ENCODE measurements around the gene DTNBP1. TPM values are rescaled to one million over a fixed set of nuclear protein-coding genes. Genes with fewer than 3 reads are reported as not detected.
A peak's percentile ranks its signal among the peaks of the same experiment; 100 is the strongest.

DTNBP1 gene
- total and polyA plus RNA-seq, 4 donors, result 3.1 to 6.0 (median 4.3) TPM

DNA sequence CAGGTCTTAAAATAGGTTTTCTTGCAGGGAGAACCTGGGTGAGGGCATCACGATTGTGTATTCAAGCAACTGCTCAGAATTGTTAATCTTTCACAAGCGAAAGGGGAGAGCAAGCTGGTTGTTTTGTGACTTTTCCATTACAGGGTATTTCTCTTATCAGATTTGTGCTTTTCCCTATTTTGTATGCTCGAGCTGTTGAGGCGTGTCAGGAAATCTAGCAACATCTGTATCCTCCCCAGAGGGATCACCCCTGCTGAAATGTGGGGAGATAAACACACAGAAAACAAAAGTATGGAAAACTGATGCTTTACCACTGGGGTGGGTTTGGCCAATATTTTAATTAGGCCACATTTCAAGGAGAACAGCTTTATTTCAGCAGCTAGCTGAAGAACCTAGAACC, 187.0 kb downstream of the DTNBP1 start:
- Histone ChIP-seq H3K4me1 (ENCODE audit: control insufficient read depth in 4 of 4, insufficient read depth in 4 of 4, low read length in 3 of 4) (no peaks in the 10 kb centered on the region), H3K27ac (ENCODE audit: low read depth in 1 of 2, low read length in 2 of 2) (no peak overlapping the region)
- 87% methylated on average over 4 of the region's 4 CpGs for WGBS

DNA sequence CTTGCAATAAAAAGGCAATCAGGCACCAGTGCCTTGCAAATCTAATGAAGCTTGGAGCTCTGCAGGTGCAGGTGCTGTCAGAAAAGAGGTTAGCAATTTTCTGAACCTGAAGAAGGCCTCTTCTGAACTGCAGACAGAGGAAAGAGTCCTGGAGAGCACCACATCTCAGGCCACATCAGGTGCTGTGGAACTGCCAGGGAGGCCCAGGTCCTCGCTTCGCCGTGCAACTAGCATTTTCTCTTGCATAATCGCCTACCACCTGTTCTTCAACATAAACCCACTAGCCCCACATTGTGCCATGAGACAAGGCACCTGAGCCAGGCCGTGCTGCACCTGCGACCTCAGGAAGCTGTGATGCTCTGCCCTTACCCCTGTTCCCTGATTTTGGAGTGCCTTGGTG, 187.6 kb downstream of the DTNBP1 start:
- H3K27me3 ChIP-seq (ENCODE audit: control insufficient read depth in 4 of 4, insufficient read depth in 4 of 4, low read length in 3 of 4), result no peaks in the 10 kb centered on the region
- TF ChIP-seq RAD21 (IDR thresholded peaks at IDR 0.05) (no peak), TAF1 (conservative IDR thresholded peaks at IDR 0.05) (no peak), GABPA (IDR thresholded peaks at IDR 0.05 in 1 of 2, conservative IDR thresholded peaks at IDR 0.05 in 1 of 2) (no peak), FOXA1 (IDR thresholded peaks at IDR 0.05) (no peak), HNF4A (conservative IDR thresholded peaks at IDR 0.05) (no peak), JUND (IDR thresholded peaks at IDR 0.05) (no peak), YY1 (IDR thresholded peaks at IDR 0.05) (no peak), FOXA2 (IDR thresholded peaks at IDR 0.05) (no peak), HNF4G (IDR thresholded peaks at IDR 0.05) (no peak), RXRA (IDR thresholded peaks at IDR 0.05) (no peak), EGR1 (IDR thresholded peaks at IDR 0.05; ENCODE audit: low read depth in 2 of 2) (no peak), SP1 (IDR thresholded peaks at IDR 0.05) (no peak)
- TF ChIP-seq, protein P1, sequence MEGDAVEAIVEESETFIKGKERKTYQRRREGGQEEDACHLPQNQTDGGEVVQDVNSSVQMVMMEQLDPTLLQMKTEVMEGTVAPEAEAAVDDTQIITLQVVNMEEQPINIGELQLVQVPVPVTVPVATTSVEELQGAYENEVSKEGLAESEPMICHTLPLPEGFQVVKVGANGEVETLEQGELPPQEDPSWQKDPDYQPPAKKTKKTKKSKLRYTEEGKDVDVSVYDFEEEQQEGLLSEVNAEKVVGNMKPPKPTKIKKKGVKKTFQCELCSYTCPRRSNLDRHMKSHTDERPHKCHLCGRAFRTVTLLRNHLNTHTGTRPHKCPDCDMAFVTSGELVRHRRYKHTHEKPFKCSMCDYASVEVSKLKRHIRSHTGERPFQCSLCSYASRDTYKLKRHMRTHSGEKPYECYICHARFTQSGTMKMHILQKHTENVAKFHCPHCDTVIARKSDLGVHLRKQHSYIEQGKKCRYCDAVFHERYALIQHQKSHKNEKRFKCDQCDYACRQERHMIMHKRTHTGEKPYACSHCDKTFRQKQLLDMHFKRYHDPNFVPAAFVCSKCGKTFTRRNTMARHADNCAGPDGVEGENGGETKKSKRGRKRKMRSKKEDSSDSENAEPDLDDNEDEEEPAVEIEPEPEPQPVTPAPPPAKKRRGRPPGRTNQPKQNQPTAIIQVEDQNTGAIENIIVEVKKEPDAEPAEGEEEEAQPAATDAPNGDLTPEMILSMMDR (IDR thresholded peaks at IDR 0.05; ENCODE audit: low read depth, low read length, missing input control), result no peak
- TF ChIP-seq, protein P2, sequence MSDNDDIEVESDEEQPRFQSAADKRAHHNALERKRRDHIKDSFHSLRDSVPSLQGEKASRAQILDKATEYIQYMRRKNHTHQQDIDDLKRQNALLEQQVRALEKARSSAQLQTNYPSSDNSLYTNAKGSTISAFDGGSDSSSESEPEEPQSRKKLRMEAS (IDR thresholded peaks at IDR 0.05), result no peak
- TF ChIP-seq, protein P3, sequence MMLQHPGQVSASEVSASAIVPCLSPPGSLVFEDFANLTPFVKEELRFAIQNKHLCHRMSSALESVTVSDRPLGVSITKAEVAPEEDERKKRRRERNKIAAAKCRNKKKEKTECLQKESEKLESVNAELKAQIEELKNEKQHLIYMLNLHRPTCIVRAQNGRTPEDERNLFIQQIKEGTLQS (IDR thresholded peaks at IDR 0.05), result no peak
- TF ChIP-seq, protein P4, sequence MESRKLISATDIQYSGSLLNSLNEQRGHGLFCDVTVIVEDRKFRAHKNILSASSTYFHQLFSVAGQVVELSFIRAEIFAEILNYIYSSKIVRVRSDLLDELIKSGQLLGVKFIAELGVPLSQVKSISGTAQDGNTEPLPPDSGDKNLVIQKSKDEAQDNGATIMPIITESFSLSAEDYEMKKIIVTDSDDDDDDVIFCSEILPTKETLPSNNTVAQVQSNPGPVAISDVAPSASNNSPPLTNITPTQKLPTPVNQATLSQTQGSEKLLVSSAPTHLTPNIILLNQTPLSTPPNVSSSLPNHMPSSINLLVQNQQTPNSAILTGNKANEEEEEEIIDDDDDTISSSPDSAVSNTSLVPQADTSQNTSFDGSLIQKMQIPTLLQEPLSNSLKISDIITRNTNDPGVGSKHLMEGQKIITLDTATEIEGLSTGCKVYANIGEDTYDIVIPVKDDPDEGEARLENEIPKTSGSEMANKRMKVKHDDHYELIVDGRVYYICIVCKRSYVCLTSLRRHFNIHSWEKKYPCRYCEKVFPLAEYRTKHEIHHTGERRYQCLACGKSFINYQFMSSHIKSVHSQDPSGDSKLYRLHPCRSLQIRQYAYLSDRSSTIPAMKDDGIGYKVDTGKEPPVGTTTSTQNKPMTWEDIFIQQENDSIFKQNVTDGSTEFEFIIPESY (IDR thresholded peaks at IDR 0.05), result no peak
- TF ChIP-seq, protein P5, sequence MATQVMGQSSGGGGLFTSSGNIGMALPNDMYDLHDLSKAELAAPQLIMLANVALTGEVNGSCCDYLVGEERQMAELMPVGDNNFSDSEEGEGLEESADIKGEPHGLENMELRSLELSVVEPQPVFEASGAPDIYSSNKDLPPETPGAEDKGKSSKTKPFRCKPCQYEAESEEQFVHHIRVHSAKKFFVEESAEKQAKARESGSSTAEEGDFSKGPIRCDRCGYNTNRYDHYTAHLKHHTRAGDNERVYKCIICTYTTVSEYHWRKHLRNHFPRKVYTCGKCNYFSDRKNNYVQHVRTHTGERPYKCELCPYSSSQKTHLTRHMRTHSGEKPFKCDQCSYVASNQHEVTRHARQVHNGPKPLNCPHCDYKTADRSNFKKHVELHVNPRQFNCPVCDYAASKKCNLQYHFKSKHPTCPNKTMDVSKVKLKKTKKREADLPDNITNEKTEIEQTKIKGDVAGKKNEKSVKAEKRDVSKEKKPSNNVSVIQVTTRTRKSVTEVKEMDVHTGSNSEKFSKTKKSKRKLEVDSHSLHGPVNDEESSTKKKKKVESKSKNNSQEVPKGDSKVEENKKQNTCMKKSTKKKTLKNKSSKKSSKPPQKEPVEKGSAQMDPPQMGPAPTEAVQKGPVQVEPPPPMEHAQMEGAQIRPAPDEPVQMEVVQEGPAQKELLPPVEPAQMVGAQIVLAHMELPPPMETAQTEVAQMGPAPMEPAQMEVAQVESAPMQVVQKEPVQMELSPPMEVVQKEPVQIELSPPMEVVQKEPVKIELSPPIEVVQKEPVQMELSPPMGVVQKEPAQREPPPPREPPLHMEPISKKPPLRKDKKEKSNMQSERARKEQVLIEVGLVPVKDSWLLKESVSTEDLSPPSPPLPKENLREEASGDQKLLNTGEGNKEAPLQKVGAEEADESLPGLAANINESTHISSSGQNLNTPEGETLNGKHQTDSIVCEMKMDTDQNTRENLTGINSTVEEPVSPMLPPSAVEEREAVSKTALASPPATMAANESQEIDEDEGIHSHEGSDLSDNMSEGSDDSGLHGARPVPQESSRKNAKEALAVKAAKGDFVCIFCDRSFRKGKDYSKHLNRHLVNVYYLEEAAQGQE (IDR thresholded peaks at IDR 0.05), result no peak
- DNase-seq (ENCODE audit: low spot score), result peak; percentile 9
- H3K4me3 ChIP-seq (ENCODE audit: low read depth in 1 of 3, low read length in 3 of 3), result no peak overlapping the region
- H3K27ac ChIP-seq (ENCODE audit: low read depth in 1 of 2, low read length in 2 of 2), result no peak overlapping the region
- H3K9ac ChIP-seq (ENCODE audit: low read depth in 1 of 2, low read length in 2 of 2), result no peak overlapping the region
- H3K9me3 ChIP-seq (ENCODE audit: control insufficient read depth in 4 of 4, low read length in 3 of 4), result no peaks in the 10 kb centered on the region
- H3K4me1 ChIP-seq (ENCODE audit: control insufficient read depth in 4 of 4, insufficient read depth in 4 of 4, low read length in 3 of 4), result no peaks in the 10 kb centered on the region
- 96% methylated on average over 6 of the region's 6 CpGs for WGBS
- peaks cover 0 to 6% (median 2%) of the 10 kb centered on the region in 4 donors for H3K36me3 ChIP-seq (ENCODE audit: control insufficient read depth in 4 of 4, insufficient read depth in 3 of 4, low read depth in 1 of 4, low read length in 3 of 4)

More for the DNA sequence above, 187.0 kb downstream of the DTNBP1 start:
- Histone ChIP-seq H3K36me3 (ENCODE audit: control insufficient read depth in 4 of 4, insufficient read depth in 3 of 4, low read depth in 1 of 4, low read length in 3 of 4) (peaks cover 0 to 5% (median 2%) of the 10 kb centered on the region in 4 donors), H3K27me3 (ENCODE audit: control insufficient read depth in 4 of 4, insufficient read depth in 4 of 4, low read length in 3 of 4) (no peaks in the 10 kb centered on the region), H3K9me3 (ENCODE audit: control insufficient read depth in 4 of 4, low read length in 3 of 4) (no peaks in the 10 kb centered on the region), H3K9ac (ENCODE audit: low read depth in 1 of 2, low read length in 2 of 2) (no peak overlapping the region), H3K4me3 (ENCODE audit: low read depth in 1 of 3, low read length in 3 of 3) (no peak overlapping the region)
- peak; percentile 17 for DNase-seq (ENCODE audit: low spot score)
- TF ChIP-seq SP1 (IDR thresholded peaks at IDR 0.05), result no peak
- no peak for TF ChIP-seq YY1 (IDR thresholded peaks at IDR 0.05)
- TF ChIP-seq JUND (IDR thresholded peaks at IDR 0.05), result no peak
- TF ChIP-seq, protein P5 (IDR thresholded peaks at IDR 0.05), result no peak
- no peak for TF ChIP-seq FOXA2 (IDR thresholded peaks at IDR 0.05)
- TF ChIP-seq, protein P3 (IDR thresholded peaks at IDR 0.05), result no peak
- no peak for TF ChIP-seq TAF1 (conservative IDR thresholded peaks at IDR 0.05)
- no peak for TF ChIP-seq HNF4G (IDR thresholded peaks at IDR 0.05)
- TF ChIP-seq RXRA (IDR thresholded peaks at IDR 0.05), result no peak

Measured in liver (tissue), 9 donors.